DMS114 treated with DMSO at 0.1 percent for 48 hours (cell line): ENCODE data around the gene IMPA2.

Experiments used
- DNase-seq: peaks from one replicate; lab custom pipeline; 2025; ENCODE audit not compliant: unreplicated experiment; lab: John Stamatoyannopoulos, UW

IMPA2 gene

GRCh38 chr18:12008181-12008767 lies 27.0 kb downstream of the IMPA2 start:
- no peak for DNase-seq

- no peak for DNase-seq
Observed at GRCh38 chr18:12008842-12009580, 27.7 kb downstream of the IMPA2 start.

- DNase-seq, result no peak
Observed at GRCh38 chr18:12009581-12010140, 28.4 kb downstream of the IMPA2 start.

- DNase-seq, result no peak
Observed at GRCh38 chr18:12010187-12010802, 29.0 kb downstream of the IMPA2 start.

- no peak for DNase-seq
Observed at GRCh38 chr18:12011199-12011956, 30.1 kb downstream of the IMPA2 start.

- no peak for DNase-seq
Observed at GRCh38 chr18:12011957-12012549, 30.7 kb downstream of the IMPA2 start.

- DNase-seq, result no peak
Observed at GRCh38 chr18:12012697-12013096, 31.4 kb downstream of the IMPA2 start.

GRCh38 chr18:12013186-12013916 lies 32.0 kb downstream of the IMPA2 start:
- DNase-seq, result no peak

- DNase-seq, result no peak
Observed at GRCh38 chr18:12014086-12014485, 32.8 kb downstream of the IMPA2 start.

- no peak for DNase-seq
Observed at GRCh38 chr18:12014521-12015415, 33.5 kb downstream of the IMPA2 start.

GRCh38 chr18:12015416-12016062 lies 34.2 kb downstream of the IMPA2 start:
- no peak for DNase-seq

GRCh38 chr18:12017081-12017480 lies 35.8 kb downstream of the IMPA2 start:
- no peak for DNase-seq

- DNase-seq, result no peak
Observed at GRCh38 chr18:12018861-12019260, 37.6 kb downstream of the IMPA2 start.

- no peak for DNase-seq
Observed at GRCh38 chr18:12021077-12021476, 39.8 kb downstream of the IMPA2 start.

GRCh38 chr18:12021596-12021995 lies 40.3 kb downstream of the IMPA2 start:
- no peak for DNase-seq

GRCh38 chr18:12023375-12023774 lies 42.1 kb downstream of the IMPA2 start:
- DNase-seq, result no peak

- no peak for DNase-seq
Observed at GRCh38 chr18:12026562-12026961, 45.3 kb downstream of the IMPA2 start.

GRCh38 chr18:12027046-12027445 lies 45.7 kb downstream of the IMPA2 start:
- DNase-seq, result no peak

- no peak for DNase-seq
Observed at GRCh38 chr18:12027480-12027879, 46.2 kb downstream of the IMPA2 start.
